Esophagus squamous epithelium (tissue), 4 donors: ENCODE measurements around the gene KRT15.

Experiments used
- CTCF ChIP-seq, 6 experiments: fragments of 450-650 bp in 4 of 6; fragments of 200-600 bp in 2 of 6; sonication (generic) in 2 of 6; IDR thresholded peaks; one replicate each; pipeline ENCODE4 v1.5.1; 2016 to 2019; ENCODE audit warnings: antibody characterized with exemption in 6 of 6, mild to moderate bottlenecking in 4 of 6, moderate library complexity in 4 of 6
- POLR2A ChIP-seq, 4 donors: fragments of 450-650 bp; IDR thresholded peaks; one replicate each; pipeline ENCODE4 v1.6.1; 2017; ENCODE audit warnings: antibody characterized with exemption in 4 of 4, mild to moderate bottlenecking in 4 of 4, moderate library complexity in 3 of 4

GRCh38 chr17:41536741-41537613, 18.3 kb upstream of the KRT15 start:
- TF ChIP-seq CTCF (IDR thresholded peaks at IDR 0.05): no peak
- no peak for TF ChIP-seq POLR2A (IDR thresholded peaks at IDR 0.05)
